GM21526 (cell line): ENCODE measurements around the gene DNAH5.

Source experiments
- ATAC-seq: cut with Tn5 transposase; IDR thresholded peaks from one replicate; pipeline ENCODE4 v1.9.1; 2021; ENCODE audit warnings: moderate library complexity; ENCODE audit not compliant: unreplicated experiment, low FRiP score

DNAH5 gene

DNA sequence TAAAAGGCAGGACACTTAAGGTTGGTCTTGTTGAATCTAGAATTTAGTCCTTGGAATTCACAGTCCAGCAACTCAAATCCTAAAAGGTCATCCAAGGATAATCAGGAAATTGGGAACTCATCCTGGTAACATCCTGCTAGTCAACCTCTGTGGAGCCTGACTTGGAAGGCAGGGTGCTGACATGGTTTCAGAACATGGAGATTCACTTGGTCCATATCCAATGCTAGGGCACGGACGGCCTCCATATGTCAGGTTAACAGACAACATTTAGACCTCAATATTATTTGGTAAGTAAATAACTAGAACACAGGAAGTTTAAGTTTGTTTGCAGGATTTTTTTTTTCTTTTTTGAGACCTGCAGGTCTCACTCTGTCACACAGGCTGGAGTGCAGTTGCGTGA lies 783 bp upstream of the DNAH5 start:
- no peak for ATAC-seq

- ATAC-seq = no peak
Measured at GRCh38 chr5:13943676-13944075, 812 bp downstream of the DNAH5 start.

DNA sequence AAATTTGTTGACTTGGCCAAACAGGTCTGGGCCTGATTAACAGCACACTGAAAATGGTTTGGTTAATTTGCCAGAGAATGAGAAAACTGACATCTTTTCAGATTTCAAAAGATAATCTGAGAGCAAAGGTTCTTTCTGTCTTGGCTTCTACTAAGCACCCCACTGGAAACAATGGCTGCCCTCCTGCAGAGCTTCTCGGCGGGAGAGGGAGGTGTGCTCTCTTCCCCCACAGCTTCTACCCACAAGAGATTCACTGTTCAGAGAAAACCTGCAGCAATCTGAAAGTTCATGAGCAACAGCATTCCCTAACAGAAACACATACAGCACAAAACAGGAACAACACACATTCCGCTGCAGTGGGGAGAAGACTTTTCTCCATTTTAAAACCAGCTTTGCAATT lies 3.0 kb downstream of the DNAH5 start:
- ATAC-seq = no peak

GRCh38 chr5:13939638-13940037 lies 4.8 kb downstream of the DNAH5 start:
- ATAC-seq = no peak

DNA sequence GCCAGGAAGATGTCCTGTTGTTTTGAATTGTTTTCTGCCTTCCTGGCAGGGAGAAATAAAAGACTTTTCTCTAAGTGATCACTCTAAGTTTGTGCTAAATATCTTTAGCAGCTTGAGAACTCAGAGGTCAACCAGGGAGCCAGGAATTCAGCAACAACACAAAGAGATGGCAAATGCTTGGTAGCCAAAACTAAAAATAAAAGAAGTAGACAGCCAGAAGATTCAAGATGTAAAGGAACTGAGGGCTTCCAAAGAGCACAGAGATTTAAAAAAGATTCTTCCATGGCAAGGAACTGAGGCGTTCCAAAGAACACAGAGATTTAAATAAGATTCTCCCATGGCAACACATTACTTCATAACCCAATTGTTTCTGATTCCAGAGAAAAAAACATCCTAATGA lies 9.6 kb downstream of the DNAH5 start:
- no peak for ATAC-seq

- ATAC-seq = no peak
Measured at GRCh38 chr5:13934125-13934524, 10.4 kb downstream of the DNAH5 start.

- no peak for ATAC-seq
Measured at GRCh38 chr5:13932561-13932960, 11.9 kb downstream of the DNAH5 start.

GRCh38 chr5:13932011-13932410 lies 12.5 kb downstream of the DNAH5 start:
- ATAC-seq = no peak

DNA sequence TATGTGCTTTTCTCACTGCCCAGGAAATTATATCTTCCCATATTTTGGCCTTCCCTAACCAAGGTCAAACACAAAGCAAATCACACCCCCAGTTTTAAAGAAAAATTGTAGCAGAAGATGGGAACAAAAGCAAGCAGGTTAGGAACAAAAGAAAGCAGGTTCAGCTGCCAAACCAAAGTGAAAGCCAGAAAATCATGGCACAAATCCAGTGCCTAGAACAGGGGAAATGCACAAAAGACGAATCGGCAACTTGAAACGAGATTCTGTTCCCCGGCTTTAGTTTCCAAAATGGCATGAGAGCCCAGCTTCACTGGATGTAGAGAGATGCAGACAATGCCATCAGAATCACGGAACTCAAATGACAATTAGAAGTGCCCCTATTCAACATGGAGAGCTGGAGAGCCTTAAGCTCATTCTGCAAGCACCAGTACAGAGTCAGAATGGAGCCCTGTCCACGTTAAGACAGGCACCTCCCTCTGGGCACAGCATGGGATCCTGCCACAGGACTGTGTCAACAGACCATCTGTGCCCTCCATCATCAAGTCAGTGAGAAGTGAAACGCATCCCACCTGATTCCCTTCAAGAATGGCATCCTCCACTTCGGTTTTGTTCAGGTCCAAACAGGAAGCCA lies 13.8 kb downstream of the DNAH5 start:
- ATAC-seq = no peak

- ATAC-seq = no peak
Measured at GRCh38 chr5:13926731-13927130, 17.8 kb downstream of the DNAH5 start.

GRCh38 chr5:13921578-13921977 lies 22.9 kb downstream of the DNAH5 start:
- ATAC-seq = no peak

GRCh38 chr5:13919786-13920185 lies 24.7 kb downstream of the DNAH5 start:
- no peak for ATAC-seq

GRCh38 chr5:13919087-13919486 lies 25.4 kb downstream of the DNAH5 start:
- no peak for ATAC-seq

DNA sequence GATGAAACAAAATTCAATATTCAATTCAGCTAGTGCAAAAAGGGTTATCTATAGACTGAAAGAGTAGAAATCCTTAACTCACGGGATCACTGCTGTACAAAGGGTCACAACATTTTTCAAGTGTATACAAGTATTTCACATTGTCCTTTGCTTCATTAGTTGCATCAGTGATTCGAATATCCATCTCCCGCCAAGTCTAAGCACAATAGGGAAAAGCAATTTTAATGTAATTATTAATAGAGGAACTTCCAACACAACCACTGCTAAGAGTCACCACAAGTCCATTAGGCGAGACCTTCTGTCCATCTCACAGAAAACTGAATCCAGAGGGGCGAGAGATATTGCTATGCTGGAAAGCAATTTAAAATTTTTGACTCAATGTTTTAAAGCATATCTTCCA lies 27.4 kb downstream of the DNAH5 start:
- ATAC-seq = no peak

DNA sequence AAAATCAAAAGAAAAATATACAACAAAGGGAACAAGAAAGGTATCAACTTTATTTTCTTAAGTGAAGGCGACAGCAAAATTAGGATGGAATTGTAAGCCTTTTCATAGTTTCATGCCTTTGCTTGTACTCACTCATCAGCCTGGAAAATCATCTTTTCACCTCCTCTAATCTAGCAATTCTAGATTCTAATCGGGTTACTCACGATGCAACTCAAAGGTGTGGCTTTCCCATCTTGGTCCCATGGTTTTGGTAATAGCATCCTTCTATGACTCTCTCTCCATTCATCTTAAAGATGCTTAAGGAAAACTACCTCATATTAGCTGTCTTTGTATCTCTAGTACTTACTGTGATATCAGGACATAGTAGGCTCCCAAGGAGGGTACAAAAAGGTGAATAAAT lies 30.5 kb downstream of the DNAH5 start:
- ATAC-seq = no peak

- no peak for ATAC-seq
Measured at GRCh38 chr5:13910637-13911288, 33.7 kb downstream of the DNAH5 start.

DNA sequence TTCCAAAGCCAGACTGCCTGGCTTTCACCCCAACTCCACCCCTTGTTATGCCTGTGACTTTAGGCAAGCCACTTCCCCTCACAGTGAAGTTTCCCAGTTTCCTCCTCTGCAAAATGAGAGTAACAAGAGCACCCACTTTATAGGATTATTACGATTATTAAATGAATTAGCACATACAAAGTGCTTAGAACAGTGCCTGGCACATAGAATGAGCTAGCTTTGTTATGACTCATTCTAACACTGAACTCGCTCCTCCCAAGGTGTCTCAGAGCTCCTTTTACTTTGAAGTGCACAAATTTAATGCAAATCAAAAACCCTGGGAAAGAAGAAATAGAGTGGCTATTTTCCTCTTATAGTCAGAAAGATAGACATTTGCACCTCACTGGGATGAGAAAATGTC lies 34.3 kb downstream of the DNAH5 start:
- no peak for ATAC-seq

DNA sequence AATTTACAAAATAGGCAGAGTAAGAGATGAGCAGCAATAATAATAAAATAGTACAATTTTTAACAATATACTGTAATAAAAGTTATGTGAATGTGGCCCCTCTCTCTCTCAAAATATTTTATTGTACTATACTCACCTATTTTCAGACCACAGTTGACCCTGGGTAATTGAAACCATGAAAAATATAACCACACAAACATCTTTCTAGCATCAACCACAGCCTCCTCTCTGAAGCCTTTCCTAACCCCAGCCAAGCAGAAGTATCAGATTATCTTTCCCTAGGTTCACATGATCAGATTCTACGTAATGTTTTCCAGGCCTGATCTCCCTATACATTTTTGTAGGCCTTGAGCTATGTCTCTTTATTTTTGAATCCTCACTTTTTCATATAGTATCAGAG lies 35.2 kb downstream of the DNAH5 start:
- ATAC-seq = no peak

DNA sequence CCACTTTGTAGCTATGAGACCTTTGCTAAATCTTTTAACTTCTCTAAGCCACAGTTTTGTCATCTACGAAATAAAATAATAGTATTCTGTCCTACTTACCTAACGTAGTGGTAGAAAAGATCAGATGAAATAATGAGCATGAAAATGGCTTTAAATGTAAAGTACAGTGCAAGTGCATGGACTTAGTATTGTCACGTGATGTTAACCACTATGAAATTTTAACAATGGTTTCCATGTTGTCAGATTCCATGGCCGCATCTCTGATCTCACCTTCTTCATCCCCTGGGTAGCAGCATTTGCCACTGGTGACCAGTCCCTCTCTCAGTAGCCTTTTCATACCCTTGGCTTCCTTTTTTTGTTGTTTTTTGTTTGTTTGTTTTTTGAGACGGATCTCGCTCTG lies 45.9 kb downstream of the DNAH5 start:
- no peak for ATAC-seq

- no peak for ATAC-seq
Measured at GRCh38 chr5:13878357-13878756, 66.1 kb downstream of the DNAH5 start.

GRCh38 chr5:13866792-13867191 lies 77.7 kb downstream of the DNAH5 start:
- no peak for ATAC-seq

GRCh38 chr5:13865312-13865711 lies 79.2 kb downstream of the DNAH5 start:
- no peak for ATAC-seq

GRCh38 chr5:13860146-13860545 lies 84.3 kb downstream of the DNAH5 start:
- no peak for ATAC-seq
